Breast epithelium (tissue), 4 donors: ENCODE results near the gene GPR183. TPM values are rescaled to one million over a fixed set of nuclear protein-coding genes. Genes with fewer than 3 reads are reported as not detected.

Source experiments
- DNase-seq, 2 donors: peaks; one replicate each; pipeline ENCODE4 v3.0.0-alpha.2; 2019; ENCODE audit warnings: low spot score in 2 of 2
- H3K27ac ChIP-seq, 2 donors: fragments of 200-600 bp; sonication (generic) in 1 of 2; one replicate each; pipeline ENCODE4 v1.5.1; 2016 to 2019; ENCODE audit warnings: mild to moderate bottlenecking in 1 of 2
- H3K27me3 ChIP-seq, 2 donors: fragments of 200-600 bp; sonication (generic) in 1 of 2; one replicate each; pipeline versions ENCODE4 v1.5.1 to v1.6.0; 2017 to 2019; ENCODE audit warnings: control low read depth in 1 of 2, mild to moderate bottlenecking in 1 of 2
- H3K36me3 ChIP-seq: fragments of 200-600 bp; one replicate; pipeline ENCODE4 v1.5.1; 2019
- H3K4me1 ChIP-seq, 2 donors: fragments of 200-600 bp; sonication (generic); one replicate each; pipeline ENCODE4 v1.5.1; 2016 to 2019; ENCODE audit warnings: control low read depth in 1 of 2
- H3K4me3 ChIP-seq, 3 donors: fragments of 200-600 bp; sonication (generic); 1 replicate in 2 of 3; 2 replicates in 1 of 3; pipeline ENCODE4 v1.5.1; 2016 to 2019; ENCODE audit warnings: mild to moderate bottlenecking in 3 of 3, moderate library complexity in 2 of 3
- H3K9me3 ChIP-seq, 2 donors: fragments of 200-600 bp; sonication (generic) in 1 of 2; one replicate each; pipeline ENCODE4 v1.5.1; 2016 to 2019; ENCODE audit warnings: control low read depth in 1 of 2
- POLR2A ChIP-seq: fragments of 450-650 bp; IDR thresholded peaks from one replicate; pipeline ENCODE4 v1.6.1; 2016; ENCODE audit warnings: antibody characterized with exemption, mild to moderate bottlenecking, moderate library complexity
- POLR2AphosphoS5 ChIP-seq, 3 donors: sonication (generic); formaldehyde crosslinking; IDR thresholded peaks; one replicate each; pipeline ENCODE4 v1.6.1; 2017; ENCODE audit warnings: antibody characterized with exemption in 3 of 3
- intact Hi-C: fragments of 100-400 bp; cut with DNase I; formaldehyde crosslinking; loops from one replicate; pipeline ENCODE4 v1.15.1; 2023; ENCODE audit warnings: low total_unique reads
- total RNA-seq, 3 donors: library from RNA; depleted of rRNA; stranded (reverse); fragments of >200 nt; gene quantifications; one replicate each; pipeline ENCODE4 v1.1.0, GENCODE V29; 2016
- TF ChIP-seq, protein P1 (sequence below), 3 donors: fragments of 450-650 bp; IDR thresholded peaks; one replicate each; pipeline ENCODE4 v1.5.1; 2016 to 2017; ENCODE audit warnings: antibody characterized with exemption in 3 of 3, mild to moderate bottlenecking in 3 of 3, moderate library complexity in 3 of 3

The GPR183 gene
- total RNA-seq, 3 donors from 2014 or later, result 10.2 to 30.1 (median 21.4) TPM

DNA sequence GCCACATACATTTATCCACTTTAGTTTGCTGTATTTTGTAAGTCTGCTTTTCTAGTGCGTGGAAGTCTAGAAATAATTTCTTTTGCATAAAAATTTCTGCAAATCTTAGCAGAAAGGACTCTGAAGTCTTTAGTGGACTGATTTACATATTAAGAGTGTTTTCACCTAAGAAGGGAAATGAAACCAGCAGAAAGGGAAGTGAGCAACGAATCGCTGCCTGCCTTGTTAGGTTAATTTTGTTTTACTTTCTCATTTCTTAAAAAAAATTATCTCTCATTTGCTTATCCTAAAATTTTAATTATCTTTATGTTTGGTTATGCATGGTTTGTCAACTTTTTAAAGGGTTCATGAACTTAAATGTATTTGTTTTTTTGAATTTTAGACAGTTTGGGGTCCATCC lies 48.3 kb downstream of the GPR183 start:
- Histone ChIP-seq H3K36me3 (no peaks in the 10 kb centered on the region), H3K4me3 (no peak overlapping the region), H3K27me3 (no peaks in the 10 kb centered on the region), H3K27ac (no peak overlapping the region), H3K9me3 (no peaks in the 10 kb centered on the region), H3K4me1 (no peaks in the 10 kb centered on the region)
- no peak for DNase-seq
- TF ChIP-seq POLR2A, result no peak
- TF ChIP-seq POLR2AphosphoS5 (IDR thresholded peaks at IDR 0.05), result no peak
- TF ChIP-seq, protein P1, sequence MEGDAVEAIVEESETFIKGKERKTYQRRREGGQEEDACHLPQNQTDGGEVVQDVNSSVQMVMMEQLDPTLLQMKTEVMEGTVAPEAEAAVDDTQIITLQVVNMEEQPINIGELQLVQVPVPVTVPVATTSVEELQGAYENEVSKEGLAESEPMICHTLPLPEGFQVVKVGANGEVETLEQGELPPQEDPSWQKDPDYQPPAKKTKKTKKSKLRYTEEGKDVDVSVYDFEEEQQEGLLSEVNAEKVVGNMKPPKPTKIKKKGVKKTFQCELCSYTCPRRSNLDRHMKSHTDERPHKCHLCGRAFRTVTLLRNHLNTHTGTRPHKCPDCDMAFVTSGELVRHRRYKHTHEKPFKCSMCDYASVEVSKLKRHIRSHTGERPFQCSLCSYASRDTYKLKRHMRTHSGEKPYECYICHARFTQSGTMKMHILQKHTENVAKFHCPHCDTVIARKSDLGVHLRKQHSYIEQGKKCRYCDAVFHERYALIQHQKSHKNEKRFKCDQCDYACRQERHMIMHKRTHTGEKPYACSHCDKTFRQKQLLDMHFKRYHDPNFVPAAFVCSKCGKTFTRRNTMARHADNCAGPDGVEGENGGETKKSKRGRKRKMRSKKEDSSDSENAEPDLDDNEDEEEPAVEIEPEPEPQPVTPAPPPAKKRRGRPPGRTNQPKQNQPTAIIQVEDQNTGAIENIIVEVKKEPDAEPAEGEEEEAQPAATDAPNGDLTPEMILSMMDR (IDR thresholded peaks at IDR 0.05), result no peak
- intact Hi-C loops, result no loop called here

DNA sequence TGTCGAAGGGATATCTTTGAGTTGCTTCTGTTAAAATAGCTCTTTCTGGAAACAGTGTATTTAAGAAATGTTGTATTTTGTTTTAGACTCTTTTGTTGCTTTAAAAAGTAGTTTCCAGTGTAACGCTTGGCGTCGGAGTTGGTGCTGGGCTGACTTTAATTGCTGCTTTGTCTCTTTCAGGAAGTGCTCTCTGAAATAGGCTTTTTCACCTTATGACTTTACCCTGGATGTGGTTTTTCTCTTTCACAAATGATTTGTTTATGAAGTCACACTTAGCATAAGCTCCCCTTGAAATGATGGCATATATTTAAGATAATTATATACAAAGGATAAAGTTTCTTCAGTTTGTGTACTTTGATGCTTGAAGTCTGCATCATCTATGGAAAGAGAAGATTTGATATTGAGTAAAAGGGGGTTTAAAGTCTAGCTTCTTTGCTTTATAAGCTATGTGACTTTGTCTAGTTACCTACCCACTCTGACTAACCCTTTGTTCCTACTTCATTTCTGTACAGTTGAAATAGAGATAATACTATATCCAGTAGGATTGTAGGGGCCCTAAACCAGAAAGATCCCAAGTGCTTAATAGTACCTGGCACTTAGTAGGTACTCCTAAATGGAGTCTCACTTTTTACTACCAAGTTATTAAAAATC lies 48.9 kb downstream of the GPR183 start, which contains the start of gene GPR18:
GPR18 (minus strand) TSS at position 170 of the 651 bp plus-strand sequence. CDS start 2,507 bp downstream, outside the sequence.
- TF ChIP-seq, protein P1 (IDR thresholded peaks at IDR 0.05), result no peak
- no peak for TF ChIP-seq POLR2AphosphoS5 (IDR thresholded peaks at IDR 0.05)
- TF ChIP-seq POLR2A, result no peak
- peak within 1 kb of the TSS in 1 of 2 donors; percentile 13 for H3K27ac ChIP-seq
- H3K36me3 ChIP-seq, result no peaks in the 10 kb centered on the region
- H3K27me3 ChIP-seq, result no peaks in the 10 kb centered on the region
- H3K4me1 ChIP-seq, result no peaks in the 10 kb centered on the region
- intact Hi-C loops, result no loop called here
- H3K9me3 ChIP-seq, result no peaks in the 10 kb centered on the region
- no peak within 1 kb of the TSS for H3K4me3 ChIP-seq
- DNase-seq, result no peak

DNA sequence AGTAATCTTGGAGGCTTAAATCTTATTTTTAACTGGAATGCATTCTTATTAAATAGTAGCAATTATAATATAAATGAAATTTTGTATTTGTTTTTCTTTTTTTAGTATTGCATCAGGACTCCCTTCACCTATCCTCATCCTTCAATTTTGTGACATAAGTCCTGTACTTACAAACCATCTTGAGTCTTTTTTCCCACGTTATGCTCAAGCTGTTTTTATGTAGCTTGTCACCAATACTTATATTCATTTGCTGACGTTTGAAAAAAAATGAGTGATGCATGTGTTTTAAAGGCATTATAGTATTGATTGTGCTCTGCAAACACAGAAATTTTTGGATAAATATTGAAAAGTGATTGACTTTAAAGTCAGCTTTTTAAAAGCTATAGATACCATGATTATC lies 49.9 kb downstream of the GPR183 start:
- no peaks in the 10 kb centered on the region for H3K9me3 ChIP-seq
- no peak overlapping the region for H3K27ac ChIP-seq
- no peak for DNase-seq
- H3K36me3 ChIP-seq, result no peaks in the 10 kb centered on the region
- no peaks in the 10 kb centered on the region for H3K4me1 ChIP-seq
- H3K4me3 ChIP-seq, result no peak overlapping the region
- H3K27me3 ChIP-seq, result no peaks in the 10 kb centered on the region
- TF ChIP-seq POLR2AphosphoS5 (IDR thresholded peaks at IDR 0.05), result no peak
- intact Hi-C loops, result no loop called here

DNA sequence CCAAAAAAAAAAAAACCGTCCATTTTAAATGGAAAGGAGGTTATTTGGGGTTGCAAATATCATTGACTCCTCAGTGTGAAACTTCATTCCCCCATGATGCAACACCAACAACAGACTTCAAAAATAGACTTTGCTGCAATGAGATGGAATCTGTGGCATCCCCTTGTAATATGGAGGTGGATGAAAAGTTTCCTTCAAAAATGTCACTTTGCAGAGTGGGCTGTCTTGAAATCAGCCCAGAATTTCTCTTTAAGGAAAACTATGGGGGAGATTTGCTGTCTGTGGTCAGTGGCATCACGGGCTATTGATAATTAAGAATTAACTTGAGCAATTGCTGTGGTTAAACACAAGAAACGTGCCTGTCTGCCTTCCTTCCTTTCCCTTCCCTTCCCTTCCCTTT lies 50.5 kb downstream of the GPR183 start:
- DNase-seq, result no peak
- Histone ChIP-seq H3K4me3 (no peak overlapping the region), H3K27me3 (no peaks in the 10 kb centered on the region), H3K36me3 (no peaks in the 10 kb centered on the region), H3K9me3 (no peaks in the 10 kb centered on the region), H3K4me1 (no peaks in the 10 kb centered on the region), H3K27ac (no peak overlapping the region)
- intact Hi-C loops, result no loop called here
- TF ChIP-seq POLR2AphosphoS5 (IDR thresholded peaks at IDR 0.05) (no peak), POLR2A (no peak)
- TF ChIP-seq, protein P1 (IDR thresholded peaks at IDR 0.05), result no peak

DNA sequence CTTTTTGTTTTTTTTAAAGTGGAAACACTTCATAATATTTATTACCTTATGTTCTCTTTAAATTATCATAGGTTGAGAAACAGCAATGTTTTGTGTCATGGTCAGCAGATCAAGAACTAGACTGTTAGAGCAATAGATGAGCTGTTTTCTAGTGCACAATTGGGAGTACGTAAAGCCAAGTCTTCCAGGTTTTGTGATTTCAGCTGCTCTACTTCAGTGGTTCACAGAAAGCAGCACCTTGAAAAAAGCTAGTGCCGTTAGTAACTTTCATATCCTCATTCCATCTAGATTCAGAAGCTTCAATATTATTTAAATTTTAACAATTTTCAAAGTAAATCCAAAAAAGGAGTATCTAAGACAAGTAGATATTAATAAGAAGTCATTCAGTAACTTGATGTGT lies 50.9 kb downstream of the GPR183 start:
- no peaks in the 10 kb centered on the region for H3K9me3 ChIP-seq
- H3K4me3 ChIP-seq, result no peak overlapping the region
- TF ChIP-seq, protein P1 (IDR thresholded peaks at IDR 0.05), result no peak
- TF ChIP-seq POLR2AphosphoS5 (IDR thresholded peaks at IDR 0.05) (no peak), POLR2A (no peak)
- H3K4me1 ChIP-seq, result no peaks in the 10 kb centered on the region
- H3K27ac ChIP-seq, result no peak overlapping the region
- intact Hi-C loops, result no loop called here
- no peaks in the 10 kb centered on the region for H3K36me3 ChIP-seq
- DNase-seq, result no peak
- no peaks in the 10 kb centered on the region for H3K27me3 ChIP-seq
